GM18508 (cell line): Measurements from ENCODE around the gene MBP.

Source experiments
- ATAC-seq: cut with Tn5 transposase; IDR thresholded peaks from one replicate; pipeline ENCODE4 v1.9.1; 2021; ENCODE audit warnings: moderate number of reproducible peaks; ENCODE audit not compliant: insufficient read depth, unreplicated experiment

MBP gene

GRCh38 chr18:77151772-77152520 lies 19.4 kb upstream of the MBP start:
- ATAC-seq: no peak

- ATAC-seq: no peak
Measured at GRCh38 chr18:77151033-77151771, 18.6 kb upstream of the MBP start.

GRCh38 chr18:77150588-77150987 lies 18.0 kb upstream of the MBP start:
- ATAC-seq: no peak

- ATAC-seq: no peak
Measured at GRCh38 chr18:77148289-77148688, 15.7 kb upstream of the MBP start.

- ATAC-seq: no peak
Measured at GRCh38 chr18:77147418-77147852, 14.9 kb upstream of the MBP start.

- ATAC-seq: no peak
Measured at GRCh38 chr18:77146249-77147080, 13.9 kb upstream of the MBP start.

- no peak for ATAC-seq
Measured at GRCh38 chr18:77145364-77145901, 12.8 kb upstream of the MBP start.

- ATAC-seq: no peak
Measured at GRCh38 chr18:77144451-77145118, 12.0 kb upstream of the MBP start.

GRCh38 chr18:77144046-77144445 lies 11.5 kb upstream of the MBP start:
- no peak for ATAC-seq

GRCh38 chr18:77143196-77143595 lies 10.6 kb upstream of the MBP start:
- ATAC-seq: no peak

- no peak for ATAC-seq
Measured at GRCh38 chr18:77141401-77142118, 9.0 kb upstream of the MBP start.

- ATAC-seq: no peak
Measured at GRCh38 chr18:77140439-77141109, 8.0 kb upstream of the MBP start.

- ATAC-seq: no peak
Measured at GRCh38 chr18:77140030-77140429, 7.4 kb upstream of the MBP start.

GRCh38 chr18:77139619-77140018 lies 7.0 kb upstream of the MBP start:
- ATAC-seq: no peak

- no peak for ATAC-seq
Measured at GRCh38 chr18:77138270-77138669, 5.7 kb upstream of the MBP start.

- no peak for ATAC-seq
Measured at GRCh38 chr18:77137851-77138250, 5.3 kb upstream of the MBP start.

- ATAC-seq: no peak
Measured at GRCh38 chr18:77136871-77137665, 4.5 kb upstream of the MBP start.

- no peak for ATAC-seq
Measured at GRCh38 chr18:77136076-77136718, 3.6 kb upstream of the MBP start.
